H9 (cell line): ENCODE results near the gene AFF4. TPM values are rescaled to one million over a fixed set of nuclear protein-coding genes. Genes with fewer than 3 reads are reported as not detected.

Experiments used
- DNase-seq: peaks from one replicate; pipeline ENCODE4 v3.0.0-alpha.2; 2017
- H2AFZ ChIP-seq: one replicate; pipeline ENCODE4 v1.6.1; 2013; ENCODE audit warnings: mild to moderate bottlenecking, low read length, control low read depth, moderate library complexity
- H2AK5ac ChIP-seq: 2 replicates; pipeline ENCODE4 v1.6.1; 2013; ENCODE audit warnings: low read length, control low read depth, mixed read lengths; ENCODE audit not compliant: insufficient read length
- H2BK120ac ChIP-seq: one replicate; pipeline ENCODE4 v1.6.1; 2013; ENCODE audit warnings: low read depth, mild to moderate bottlenecking, low read length, control low read depth, inconsistent platforms; ENCODE audit not compliant: poor library complexity, severe bottlenecking
- H2BK12ac ChIP-seq: 2 replicates; pipeline ENCODE4 v1.6.1; 2013; ENCODE audit warnings: low read length, control low read depth, mixed read lengths, low read depth; ENCODE audit not compliant: insufficient read length
- H2BK15ac ChIP-seq: 2 replicates; pipeline ENCODE4 v1.6.1; 2013; ENCODE audit warnings: low read depth, low read length, control low read depth
- H2BK20ac ChIP-seq: one replicate; pipeline ENCODE4 v1.6.1; 2013; ENCODE audit warnings: low read depth, mild to moderate bottlenecking, low read length, control low read depth, inconsistent platforms; ENCODE audit not compliant: poor library complexity, severe bottlenecking
- H2BK5ac ChIP-seq: 2 replicates; pipeline ENCODE4 v1.6.1; 2013; ENCODE audit warnings: low read length, control low read depth, mixed read lengths; ENCODE audit not compliant: insufficient read length
- H3K14ac ChIP-seq: 2 replicates; pipeline ENCODE4 v1.6.1; 2013; ENCODE audit warnings: low read length, control low read depth; ENCODE audit not compliant: insufficient read depth
- H3K18ac ChIP-seq: 2 replicates; pipeline ENCODE4 v1.6.1; 2013; ENCODE audit warnings: low read depth, mild to moderate bottlenecking, mixed read lengths, low read length, control low read depth; ENCODE audit not compliant: insufficient read length
- H3K23ac ChIP-seq: 2 replicates; pipeline ENCODE4 v1.6.1; 2013; ENCODE audit warnings: low read length, control low read depth, mixed read lengths, low read depth; ENCODE audit not compliant: insufficient read length
- H3K23me2 ChIP-seq: 2 replicates; pipeline ENCODE4 v1.6.1; 2013; ENCODE audit warnings: low read depth, mild to moderate bottlenecking, mixed read lengths, low read length, control low read depth; ENCODE audit not compliant: insufficient read length, poor library complexity, severe bottlenecking
- H3K27ac ChIP-seq: 2 replicates; pipeline ENCODE4 v1.5.1; 2013; ENCODE audit warnings: low read length, control low read depth, mixed read lengths, low read depth; ENCODE audit not compliant: insufficient read length
- H3K27me3 ChIP-seq: 2 replicates; pipeline ENCODE4 v1.6.1; 2013; ENCODE audit warnings: low read length, control low read depth, inconsistent platforms; ENCODE audit not compliant: insufficient read depth
- H3K4ac ChIP-seq: 2 replicates; pipeline ENCODE4 v1.6.1; 2013; ENCODE audit warnings: low read depth, mild to moderate bottlenecking, control low read depth, inconsistent platforms, low read length, moderate library complexity
- H3K4me1 ChIP-seq: 2 replicates; pipeline ENCODE4 v1.6.1; 2013; ENCODE audit warnings: low read length, control low read depth, inconsistent platforms; ENCODE audit not compliant: insufficient read depth
- H3K4me2 ChIP-seq: 2 replicates; pipeline ENCODE4 v1.6.1; 2013; ENCODE audit warnings: low read length, control low read depth, mixed read lengths; ENCODE audit not compliant: insufficient read length, insufficient read depth
- H3K56ac ChIP-seq: 2 replicates; pipeline ENCODE4 v1.6.1; 2013; ENCODE audit warnings: low read depth, mild to moderate bottlenecking, mixed read lengths, low read length, control low read depth; ENCODE audit not compliant: insufficient read length
- H3K79me1 ChIP-seq: 2 replicates; pipeline ENCODE4 v1.6.1; 2013; ENCODE audit warnings: low read depth, mild to moderate bottlenecking, moderate library complexity, low read length, control low read depth, inconsistent platforms; ENCODE audit not compliant: insufficient read depth, poor library complexity, severe bottlenecking
- H3K79me2 ChIP-seq: 2 replicates; pipeline ENCODE4 v1.6.1; 2013; ENCODE audit warnings: low read length, control low read depth, inconsistent platforms; ENCODE audit not compliant: insufficient read depth
- H3K9ac ChIP-seq: 2 replicates; pipeline ENCODE4 v1.6.1; 2013; ENCODE audit warnings: low read length, control low read depth, mixed read lengths; ENCODE audit not compliant: insufficient read length; ENCODE audit errors: extremely low read depth
- H3K9me3 ChIP-seq: one replicate; pipeline ENCODE4 v1.6.1; 2013; ENCODE audit warnings: low read depth, low read length, inconsistent platforms; ENCODE audit not compliant: control insufficient read depth
- H3T11ph ChIP-seq: one replicate; pipeline ENCODE4 v1.6.1; 2013; ENCODE audit warnings: mild to moderate bottlenecking, low read length, control low read depth, inconsistent platforms
- H4K20me1 ChIP-seq: one replicate; pipeline ENCODE4 v1.6.1; 2013; ENCODE audit not compliant: control insufficient read depth, insufficient read length, insufficient read depth
- H4K5ac ChIP-seq: 2 replicates; pipeline ENCODE4 v1.6.1; 2013; ENCODE audit warnings: low read depth, mild to moderate bottlenecking, mixed read lengths, low read length, control low read depth; ENCODE audit not compliant: insufficient read length
- H4K8ac ChIP-seq: replicated peaks from 2 replicates; pipeline ENCODE4 v1.6.1; 2013; ENCODE audit warnings: low read length, control low read depth, mixed read lengths, low read depth; ENCODE audit not compliant: insufficient read length
- H4K91ac ChIP-seq: 2 replicates; pipeline ENCODE4 v1.6.1; 2013; ENCODE audit warnings: low read depth, mild to moderate bottlenecking, moderate library complexity, mixed read lengths, low read length, control low read depth; ENCODE audit not compliant: insufficient read length
- H3K27ac Mint-ChIP-seq, 3 experiments: 2 replicates in 2 of 3; 3 replicates in 1 of 3; pipeline ENCODE4 v1.8.0; 2020 to 2021; ENCODE audit warnings: mixed read lengths in 3 of 3, mild to moderate bottlenecking in 1 of 3, moderate library complexity in 1 of 3
- H3K27me3 Mint-ChIP-seq: 2 replicates; pipeline ENCODE4 v1.8.0; 2021; ENCODE audit warnings: low read depth, mild to moderate bottlenecking, moderate library complexity, mixed read lengths
- H3K36me3 Mint-ChIP-seq, 3 experiments: 2 replicates in 2 of 3; 3 replicates in 1 of 3; pipeline ENCODE4 v1.8.0; 2020 to 2021; ENCODE audit warnings: low read depth in 3 of 3, mixed read lengths in 3 of 3; ENCODE audit not compliant: insufficient read depth in 1 of 3
- H3K4me1 Mint-ChIP-seq, 2 experiments: 2 replicates each; pipeline ENCODE4 v1.8.0; 2020; ENCODE audit warnings: mixed read lengths in 2 of 2
- H3K4me3 Mint-ChIP-seq, 2 experiments: 2 replicates in 1 of 2; 3 replicates in 1 of 2; pipeline ENCODE4 v1.8.0; 2020 to 2021; ENCODE audit warnings: mild to moderate bottlenecking in 2 of 2, mixed read lengths in 2 of 2, moderate library complexity in 1 of 2
- H3K9me3 Mint-ChIP-seq, 2 experiments: 2 replicates in 1 of 2; 3 replicates in 1 of 2; pipeline ENCODE4 v1.8.0; 2020; ENCODE audit warnings: mild to moderate bottlenecking in 2 of 2, mixed read lengths in 2 of 2, moderate library complexity in 1 of 2
- CTCF ChIP-seq: fragments of 200-600 bp; sonication (generic); conservative IDR thresholded peaks from 3 replicates; pipeline ENCODE4 v1.8.0; 2021; ENCODE audit warnings: antibody characterized with exemption, mild to moderate bottlenecking
- WGBS: extraction: QIAGEN DNeasy Blood & Tissue Kit; methylation state at CpG from one replicate; pipeline ENCODE4 v1.1.7; 2013; ENCODE audit warnings: missing lambda C conversion rate, low lambda C conversion rate, mixed read lengths; ENCODE audit not compliant: insufficient read length; ENCODE audit errors: extremely low coverage; 5-methylcytosine and 5-hydroxymethylcytosine counted together
- total RNA-seq: library from RNA; stranded (reverse); gene quantifications from 2 replicates; pipeline ENCODE4 v1.2.1, GENCODE V29; 2021

Gene AFF4
- total RNA-seq, 1 experiment from 2014 or later = 73.2 TPM

- H3T11ph ChIP-seq = no peak overlapping the region
- no peaks in the 10 kb centered on the region for H4K20me1 ChIP-seq
- no peak overlapping the region for H3K56ac ChIP-seq
- no peaks in the 10 kb centered on the region for H3K4me1 ChIP-seq
- H4K5ac ChIP-seq = no peak overlapping the region
- WGBS = no CpG with 5 or more reads among the region's 3 CpGs
- H3K36me3 Mint-ChIP-seq = no peaks in the 10 kb centered on the region
- no peak for TF ChIP-seq CTCF
- no peaks in the 10 kb centered on the region for H3K9me3 Mint-ChIP-seq
- no peak overlapping the region for H3K27ac Mint-ChIP-seq
- no peak overlapping the region for H3K4ac ChIP-seq
- no peaks in the 10 kb centered on the region for H3K27me3 ChIP-seq
- no peak overlapping the region for H3K14ac ChIP-seq
- H3K27me3 Mint-ChIP-seq = no peaks in the 10 kb centered on the region; the same call in 1 of the 2 replicates
- no peak overlapping the region for H3K4me3 Mint-ChIP-seq
- H3K23ac ChIP-seq = no peak overlapping the region
- no peak overlapping the region for H2BK120ac ChIP-seq
- H3K4me2 ChIP-seq = no peak overlapping the region
- H4K91ac ChIP-seq = no peak overlapping the region
- no peak overlapping the region for H4K8ac ChIP-seq
- no peaks in the 10 kb centered on the region for H3K9me3 ChIP-seq
- H2BK12ac ChIP-seq = no peak overlapping the region
- H3K79me2 ChIP-seq = no peaks in the 10 kb centered on the region
- H2BK15ac ChIP-seq = no peak overlapping the region
- H2BK20ac ChIP-seq = no peak overlapping the region
- H3K9ac ChIP-seq = no peak overlapping the region
- no peaks in the 10 kb centered on the region for H3K23me2 ChIP-seq
- peaks cover 3 to 8% of the 10 kb centered on the region in 2 experiments; a peak in 3 of 4 replicates for H3K4me1 Mint-ChIP-seq
- no peaks in the 10 kb centered on the region for H3K79me1 ChIP-seq
- no peak overlapping the region for H2AFZ ChIP-seq
- no peak overlapping the region for H2AK5ac ChIP-seq
- H2BK5ac ChIP-seq = no peak overlapping the region
- no peak overlapping the region for H3K18ac ChIP-seq
- no peak overlapping the region for H3K27ac ChIP-seq
- DNase-seq = no peak
Measured at GRCh38 chr5:132854301-132854700, 109.1 kb downstream of the AFF4 start.
